Retina (tissue), 1 donor: Measurements from ENCODE around the gene FOXO3.
"Not testable (repeated sequence)": the region's sequence is repeated elsewhere in the genome, so short reads cannot be mapped to it uniquely, and the experiment has no call there.

Experiments used
- DNase-seq: peaks from one replicate; pipeline ENCODE4 v3.0.0-alpha.2; 2016

The FOXO3 gene

GRCh38 chr6:108633436-108633835 is 72.7 kb downstream of the FOXO3 start:
- DNase-seq = no peak

- DNase-seq = no peak
Measured at GRCh38 chr6:108635505-108636226, 74.9 kb downstream of the FOXO3 start.

GRCh38 chr6:108637963-108638362 is 77.2 kb downstream of the FOXO3 start:
- no peak for DNase-seq

GRCh38 chr6:108638993-108639392 is 78.3 kb downstream of the FOXO3 start:
- DNase-seq = no peak

GRCh38 chr6:108640104-108640503 is 79.4 kb downstream of the FOXO3 start:
- no peak for DNase-seq

- no peak for DNase-seq
Measured at GRCh38 chr6:108643184-108643583, 82.5 kb downstream of the FOXO3 start.

- DNase-seq = no peak
Measured at GRCh38 chr6:108644252-108644651, 83.5 kb downstream of the FOXO3 start.

- DNase-seq = no peak
Measured at GRCh38 chr6:108648191-108648590, 87.5 kb downstream of the FOXO3 start.

- no peak for DNase-seq
Measured at GRCh38 chr6:108650325-108650724, 89.6 kb downstream of the FOXO3 start.

- DNase-seq = no peak
Measured at GRCh38 chr6:108650781-108651180, 90.1 kb downstream of the FOXO3 start.

- no peak for DNase-seq
Measured at GRCh38 chr6:108651340-108652227, 90.9 kb downstream of the FOXO3 start.

GRCh38 chr6:108652375-108652774 is 91.7 kb downstream of the FOXO3 start:
- no peak for DNase-seq

GRCh38 chr6:108653949-108654348 is 93.2 kb downstream of the FOXO3 start:
- no peak for DNase-seq

GRCh38 chr6:108654465-108655106 is 93.9 kb downstream of the FOXO3 start:
- no peak for DNase-seq

GRCh38 chr6:108655806-108656651 is 95.3 kb downstream of the FOXO3 start:
- DNase-seq = no peak

GRCh38 chr6:108656836-108657235 is 96.1 kb downstream of the FOXO3 start:
- no peak for DNase-seq

- no peak for DNase-seq
Measured at GRCh38 chr6:108658174-108658573, 97.5 kb downstream of the FOXO3 start.

- DNase-seq = not testable (repeated sequence)
Measured at GRCh38 chr6:108658785-108659184, 98.1 kb downstream of the FOXO3 start.

GRCh38 chr6:108660251-108660650 is 99.5 kb downstream of the FOXO3 start:
- no peak for DNase-seq

- DNase-seq = peak; percentile 28
Measured at GRCh38 chr6:108661430-108661829, 100.7 kb downstream of the FOXO3 start.

- DNase-seq = no peak
Measured at GRCh38 chr6:108661982-108662381, 101.3 kb downstream of the FOXO3 start.

GRCh38 chr6:108662702-108663101 is 102.0 kb downstream of the FOXO3 start:
- no peak for DNase-seq
